Neural cell (in vitro differentiated cells): ENCODE data around the gene GPR158. TPM values are rescaled to one million over a fixed set of nuclear protein-coding genes. Genes with fewer than 3 reads are reported as not detected.

Experiments used
- H2AFZ ChIP-seq: fragments of 200-600, 300-800 bp; sonication (generic), shearing (Covaris generic); 2 replicates; pipeline ENCODE4 v1.6.0; 2014; ENCODE audit warnings: low read depth, mild to moderate bottlenecking, antibody characterized with exemption, low read length, moderate library complexity
- H3F3A ChIP-seq: fragments of 200-600 bp; shearing (Covaris generic); 2 replicates; pipeline ENCODE4 v1.6.1; 2016; ENCODE audit warnings: mild to moderate bottlenecking, moderate library complexity, mixed read lengths, antibody characterized with exemption, low read length; ENCODE audit not compliant: insufficient read depth, poor library complexity, severe bottlenecking
- H3K27ac ChIP-seq: fragments of 200-600, 300-800 bp; sonication (generic), shearing (Covaris generic); 2 replicates; pipeline ENCODE4 v1.5.1; 2014; ENCODE audit warnings: mild to moderate bottlenecking, low read length, moderate library complexity
- H3K27me3 ChIP-seq: fragments of 300-800, 200-600 bp; sonication (generic), shearing (Covaris generic); 2 replicates; pipeline ENCODE4 v1.6.0; 2014; ENCODE audit warnings: mild to moderate bottlenecking, low read depth, low read length, moderate library complexity; ENCODE audit not compliant: insufficient read depth
- H3K36me3 ChIP-seq: fragments of 300-800, 200-600 bp; sonication (generic), shearing (Covaris generic); 2 replicates; pipeline ENCODE4 v1.5.1; 2014; ENCODE audit warnings: mild to moderate bottlenecking, antibody characterized with exemption, low read length, moderate library complexity; ENCODE audit not compliant: insufficient read depth
- H3K4me2 ChIP-seq: fragments of 300-800, 200-600 bp; sonication (generic), shearing (Covaris generic); 2 replicates; pipeline ENCODE4 v1.6.0; 2014; ENCODE audit warnings: mild to moderate bottlenecking, low read length
- H3K4me3 ChIP-seq: fragments of 300-800, 200-600 bp; sonication (generic), shearing (Covaris generic); 2 replicates; pipeline ENCODE4 v1.5.1; 2014; ENCODE audit warnings: mild to moderate bottlenecking, low read length, moderate library complexity
- H3K79me2 ChIP-seq: fragments of 200-600 bp; shearing (Covaris generic); replicated peaks from 2 replicates; pipeline ENCODE4 v1.6.0; 2014; ENCODE audit warnings: mild to moderate bottlenecking, low read length, moderate library complexity; ENCODE audit not compliant: insufficient read depth
- H3K9ac ChIP-seq: fragments of 300-800, 200-600 bp; sonication (generic), shearing (Covaris generic); 2 replicates; pipeline ENCODE4 v1.6.1; 2016; ENCODE audit warnings: mild to moderate bottlenecking, low read length, mixed read lengths
- H3K9me2 ChIP-seq: fragments of 200-600 bp; shearing (Covaris generic); 2 replicates; pipeline ENCODE4 v1.6.1; 2016; ENCODE audit warnings: mild to moderate bottlenecking, low read length, mixed read lengths; ENCODE audit not compliant: insufficient read depth
- H3K9me3 ChIP-seq: fragments of 200-600, 300-800 bp; sonication (generic), shearing (Covaris generic); 2 replicates; pipeline ENCODE4 v1.6.1; 2016; ENCODE audit warnings: mild to moderate bottlenecking, mixed run types, low read length, moderate library complexity, mixed read lengths
- H4K20me1 ChIP-seq: fragments of 200-600 bp; shearing (Covaris generic); 2 replicates; pipeline ENCODE4 v1.6.1; 2016; ENCODE audit warnings: mild to moderate bottlenecking, mixed run types; ENCODE audit not compliant: insufficient read depth
- CTCF ChIP-seq: fragments of 450-650 bp; IDR thresholded peaks from 2 replicates; pipeline ENCODE4 v1.5.1; 2014; ENCODE audit warnings: antibody characterized with exemption, mild to moderate bottlenecking, moderate library complexity; ENCODE audit not compliant: poor library complexity, severe bottlenecking
- EP300 ChIP-seq: fragments of 450-650 bp; conservative IDR thresholded peaks from 2 replicates; pipeline ENCODE4 v1.6.1; 2014; ENCODE audit warnings: antibody characterized with exemption, mild to moderate bottlenecking, moderate library complexity; ENCODE audit not compliant: poor library complexity, severe bottlenecking
- EZH2 ChIP-seq: fragments of 200-600, 300-800 bp; shearing (Covaris generic), sonication (generic); IDR thresholded peaks from 2 replicates; pipeline ENCODE4 v1.6.1; 2014; ENCODE audit warnings: antibody characterized with exemption, low read length, borderline replicate concordance, mild to moderate bottlenecking; ENCODE audit not compliant: insufficient read depth, poor library complexity, severe bottlenecking
- MXI1 ChIP-seq: fragments of 450-650 bp; conservative IDR thresholded peaks from 2 replicates; pipeline ENCODE4 v1.6.1; 2014; ENCODE audit warnings: antibody characterized with exemption, mild to moderate bottlenecking; ENCODE audit not compliant: poor library complexity, severe bottlenecking
- POLR2AphosphoS5 ChIP-seq: IDR thresholded peaks from 2 replicates; pipeline ENCODE4 v1.6.1; 2012
- RAD21 ChIP-seq: fragments of 450-650 bp; conservative IDR thresholded peaks from 2 replicates; pipeline ENCODE4 v1.6.1; 2014; ENCODE audit warnings: antibody characterized with exemption, mild to moderate bottlenecking, moderate library complexity
- SMC3 ChIP-seq: fragments of 450-650 bp; conservative IDR thresholded peaks from 2 replicates; pipeline ENCODE4 v1.6.1; 2014; ENCODE audit warnings: antibody characterized with exemption, mild to moderate bottlenecking, moderate library complexity; ENCODE audit not compliant: poor library complexity
- TAF1 ChIP-seq: IDR thresholded peaks from 2 replicates; pipeline ENCODE4 v1.6.1; 2012; ENCODE audit warnings: low read depth
- polyA plus RNA-seq: library from polyadenylated mRNA; depleted of rRNA; stranded (reverse); fragments of >200 nt; gene quantifications from 2 replicates; pipeline ENCODE4 v1.2.3, GENCODE V29; 2014
- TF ChIP-seq, protein P1 (sequence below): IDR thresholded peaks from 2 replicates; pipeline ENCODE4 v1.6.1; 2012; ENCODE audit warnings: borderline replicate concordance

Gene GPR158
- polyA plus RNA-seq, 1 donor from 2014 or later: 2.1 TPM

DNA sequence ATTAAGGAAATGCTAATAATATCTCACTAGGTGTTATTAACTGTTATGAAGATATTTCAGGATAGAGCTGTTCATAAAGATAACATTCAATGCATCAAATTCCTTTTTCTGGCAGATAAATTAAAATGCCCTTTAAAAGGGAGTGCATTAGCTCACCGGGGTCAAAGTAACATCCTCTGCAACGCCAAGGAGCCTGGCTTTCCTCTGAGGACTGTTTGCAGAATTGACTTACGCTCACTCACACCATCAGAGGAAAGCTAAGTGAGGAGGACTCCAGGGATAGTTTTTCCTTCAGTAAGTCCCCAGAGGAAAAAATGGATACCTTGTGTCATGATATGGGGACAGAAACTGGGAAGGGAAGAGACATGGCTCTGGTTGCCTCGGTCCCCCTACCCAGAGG lies 45.2 kb upstream of the GPR158 start:
- Histone ChIP-seq H3K79me2 (no peaks in the 10 kb centered on the region), H2AFZ (no peak overlapping the region), H3K9me3 (no peaks in the 10 kb centered on the region), H3K4me3 (no peak overlapping the region), H3K4me2 (no peak overlapping the region), H3K9ac (no peak overlapping the region), H3K9me2 (no peaks in the 10 kb centered on the region), H3K36me3 (no peaks in the 10 kb centered on the region), H3K27me3 (no peaks in the 10 kb centered on the region), H4K20me1 (no peaks in the 10 kb centered on the region), H3F3A (no peaks in the 10 kb centered on the region), H3K27ac (no peak overlapping the region)
- no peak for TF ChIP-seq POLR2AphosphoS5
- no peak for TF ChIP-seq SMC3
- TF ChIP-seq CTCF: no peak
- no peak for TF ChIP-seq RAD21
- TF ChIP-seq, protein P1, sequence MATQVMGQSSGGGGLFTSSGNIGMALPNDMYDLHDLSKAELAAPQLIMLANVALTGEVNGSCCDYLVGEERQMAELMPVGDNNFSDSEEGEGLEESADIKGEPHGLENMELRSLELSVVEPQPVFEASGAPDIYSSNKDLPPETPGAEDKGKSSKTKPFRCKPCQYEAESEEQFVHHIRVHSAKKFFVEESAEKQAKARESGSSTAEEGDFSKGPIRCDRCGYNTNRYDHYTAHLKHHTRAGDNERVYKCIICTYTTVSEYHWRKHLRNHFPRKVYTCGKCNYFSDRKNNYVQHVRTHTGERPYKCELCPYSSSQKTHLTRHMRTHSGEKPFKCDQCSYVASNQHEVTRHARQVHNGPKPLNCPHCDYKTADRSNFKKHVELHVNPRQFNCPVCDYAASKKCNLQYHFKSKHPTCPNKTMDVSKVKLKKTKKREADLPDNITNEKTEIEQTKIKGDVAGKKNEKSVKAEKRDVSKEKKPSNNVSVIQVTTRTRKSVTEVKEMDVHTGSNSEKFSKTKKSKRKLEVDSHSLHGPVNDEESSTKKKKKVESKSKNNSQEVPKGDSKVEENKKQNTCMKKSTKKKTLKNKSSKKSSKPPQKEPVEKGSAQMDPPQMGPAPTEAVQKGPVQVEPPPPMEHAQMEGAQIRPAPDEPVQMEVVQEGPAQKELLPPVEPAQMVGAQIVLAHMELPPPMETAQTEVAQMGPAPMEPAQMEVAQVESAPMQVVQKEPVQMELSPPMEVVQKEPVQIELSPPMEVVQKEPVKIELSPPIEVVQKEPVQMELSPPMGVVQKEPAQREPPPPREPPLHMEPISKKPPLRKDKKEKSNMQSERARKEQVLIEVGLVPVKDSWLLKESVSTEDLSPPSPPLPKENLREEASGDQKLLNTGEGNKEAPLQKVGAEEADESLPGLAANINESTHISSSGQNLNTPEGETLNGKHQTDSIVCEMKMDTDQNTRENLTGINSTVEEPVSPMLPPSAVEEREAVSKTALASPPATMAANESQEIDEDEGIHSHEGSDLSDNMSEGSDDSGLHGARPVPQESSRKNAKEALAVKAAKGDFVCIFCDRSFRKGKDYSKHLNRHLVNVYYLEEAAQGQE: no peak
- TF ChIP-seq EZH2: no peak
- TF ChIP-seq EP300: no peak
- no peak for TF ChIP-seq MXI1
- no peak for TF ChIP-seq TAF1

GRCh38 chr10:25130906-25131305 lies 43.9 kb upstream of the GPR158 start:
- H3K9me3 ChIP-seq: no peaks in the 10 kb centered on the region
- no peak overlapping the region for H3K4me3 ChIP-seq
- H3K9ac ChIP-seq: no peak overlapping the region
- no peak overlapping the region for H2AFZ ChIP-seq
- no peaks in the 10 kb centered on the region for H3K79me2 ChIP-seq
- no peaks in the 10 kb centered on the region for H3K9me2 ChIP-seq
- TF ChIP-seq RAD21 (no peak), EP300 (no peak), SMC3 (no peak), EZH2 (no peak), TAF1 (no peak), CTCF (no peak), POLR2AphosphoS5 (no peak), MXI1 (no peak)
- TF ChIP-seq, protein P1: no peak
- no peaks in the 10 kb centered on the region for H3K36me3 ChIP-seq
- H3F3A ChIP-seq: no peaks in the 10 kb centered on the region
- H3K27me3 ChIP-seq: no peaks in the 10 kb centered on the region
- no peak overlapping the region for H3K4me2 ChIP-seq
- H3K27ac ChIP-seq: no peak overlapping the region
- H4K20me1 ChIP-seq: no peaks in the 10 kb centered on the region
